HL-60/S4 treated with retinoic acid at 250 ng/mL for 4 days and 3 days (cell line): ENCODE measurements around the gene KCTD2.

ENCODE experiments used
- in situ Hi-C: fragments of 300-500 bp; cut with MboI; formaldehyde crosslinking; loops from 2 replicates; pipeline ENCODE4 v1.7.0; 2022; ENCODE audit warnings: low sequenced_read_pairs

KCTD2 gene

GRCh38 chr17:75094871-75095399 is 47.9 kb downstream of the KCTD2 start:
- in situ Hi-C loops: no loop called here

- in situ Hi-C loops: no loop called here
These were observed 49.1 kb downstream of the KCTD2 start for GRCh38 chr17:75096082-75096625.

GRCh38 chr17:75097865-75098264 is 50.8 kb downstream of the KCTD2 start:
- in situ Hi-C loops: no loop called here

GRCh38 chr17:75098861-75099260 is 51.8 kb downstream of the KCTD2 start:
- in situ Hi-C loops: no loop called here

- in situ Hi-C loops: no loop called here
These were observed 53.0 kb downstream of the KCTD2 start for GRCh38 chr17:75099881-75100595.

GRCh38 chr17:75102385-75102821 is 55.4 kb downstream of the KCTD2 start:
- in situ Hi-C loops: no loop called here

- in situ Hi-C loops: no loop called here
These were observed 56.9 kb downstream of the KCTD2 start for GRCh38 chr17:75103601-75104554.

GRCh38 chr17:75105126-75106080 is 58.4 kb downstream of the KCTD2 start:
- in situ Hi-C loops: no loop called here

- in situ Hi-C loops: no loop called here
These were observed 61.2 kb downstream of the KCTD2 start for GRCh38 chr17:75108193-75108592.

- in situ Hi-C loops: no loop called here
These were observed 62.0 kb downstream of the KCTD2 start for GRCh38 chr17:75109046-75109406.

GRCh38 chr17:75109407-75110233 is 62.6 kb downstream of the KCTD2 start, which contains the start of gene ARMC7:
TSS of gene ARMC7 (plus strand) at chr17:75109969. CDS start at chr17:75110289, 320 bp downstream.
- in situ Hi-C loops: no loop called here

GRCh38 chr17:75110234-75110937 is 63.4 kb downstream of the KCTD2 start:
- in situ Hi-C loops: no loop called here

- in situ Hi-C loops: no loop called here
These were observed 64.8 kb downstream of the KCTD2 start for GRCh38 chr17:75111777-75112335.

GRCh38 chr17:75113798-75114551 is 67.0 kb downstream of the KCTD2 start:
- in situ Hi-C loops: no loop called here

GRCh38 chr17:75114552-75115314 is 67.7 kb downstream of the KCTD2 start:
- in situ Hi-C loops: no loop called here
